Dermis blood vessel endothelial cell (primary cell): ENCODE results near the gene CLIP1. TPM values are rescaled to one million over a fixed set of nuclear protein-coding genes. Genes with fewer than 3 reads are reported as not detected.
"Not testable (repeated sequence)": the region's sequence is repeated elsewhere in the genome, so short reads cannot be mapped to it uniquely, and the experiment has no call there.

Experiments used
- DNase-seq: peaks from one replicate; pipeline ENCODE4 v3.0.0; 2010
- total RNA-seq: library from RNA; depleted of rRNA; stranded (reverse); fragments of >200 nt; gene quantifications from 2 replicates; pipeline ENCODE4 v1.2.3, GENCODE V29; 2014

CLIP1 gene
- total RNA-seq, 1 donor from 2014 or later, result 51.1 TPM

DNA sequence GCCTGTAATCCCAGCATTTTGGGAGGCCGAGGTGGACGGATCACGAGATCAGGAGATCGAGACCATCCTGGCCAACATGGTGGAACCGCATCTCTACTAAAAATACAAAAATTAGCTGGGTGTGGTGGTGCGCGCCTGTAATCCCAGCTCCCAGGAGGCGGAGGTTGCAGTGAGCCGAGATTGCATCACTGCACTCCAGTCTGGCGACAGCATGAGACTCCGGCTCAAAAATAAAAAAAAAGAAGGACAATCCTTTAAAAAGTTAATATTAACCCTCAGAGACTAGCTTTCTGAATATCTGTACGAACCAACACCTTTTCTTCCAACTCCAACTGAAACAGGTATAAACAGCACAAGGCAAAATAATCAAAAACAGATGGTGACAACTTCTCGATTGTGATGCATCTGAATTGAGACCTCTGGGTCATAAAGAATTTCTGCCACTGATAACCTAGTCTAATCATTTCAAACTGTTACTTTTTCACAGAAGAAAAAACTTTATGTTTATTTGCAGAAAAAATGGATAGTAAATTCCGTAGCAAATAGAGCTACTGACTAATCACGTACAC lies 27.8 kb downstream of the CLIP1 start:
- no peak for DNase-seq

- no peak for DNase-seq
These were observed 28.7 kb downstream of the CLIP1 start for GRCh38 chr12:122393817-122394216.

GRCh38 chr12:122392411-122392810 lies 30.1 kb downstream of the CLIP1 start:
- DNase-seq, result no peak

GRCh38 chr12:122389677-122390076 lies 32.8 kb downstream of the CLIP1 start:
- no peak for DNase-seq

DNA sequence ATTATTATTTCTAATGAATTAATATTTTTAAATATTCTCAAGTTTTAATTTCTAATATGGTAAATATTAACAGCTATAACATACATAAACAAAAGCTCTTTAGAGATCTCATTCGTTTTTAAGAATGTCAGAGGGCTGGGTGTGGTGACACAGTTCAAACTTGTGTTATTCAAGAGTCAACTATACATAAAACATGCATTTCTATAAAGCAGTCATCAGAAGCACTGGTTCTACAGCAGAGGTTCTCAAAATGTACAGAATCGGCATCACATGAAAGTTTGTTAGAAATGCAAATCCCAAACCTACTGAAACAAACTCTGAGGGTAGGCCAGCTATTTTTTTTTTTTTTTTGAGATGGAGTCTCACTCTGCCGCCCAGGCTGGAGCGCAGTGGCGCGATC lies 34.6 kb downstream of the CLIP1 start:
- no peak for DNase-seq

- no peak for DNase-seq
These were observed 37.1 kb downstream of the CLIP1 start for GRCh38 chr12:122385171-122386016.

- no peak for DNase-seq
These were observed 39.5 kb downstream of the CLIP1 start for GRCh38 chr12:122382919-122383350.

DNA sequence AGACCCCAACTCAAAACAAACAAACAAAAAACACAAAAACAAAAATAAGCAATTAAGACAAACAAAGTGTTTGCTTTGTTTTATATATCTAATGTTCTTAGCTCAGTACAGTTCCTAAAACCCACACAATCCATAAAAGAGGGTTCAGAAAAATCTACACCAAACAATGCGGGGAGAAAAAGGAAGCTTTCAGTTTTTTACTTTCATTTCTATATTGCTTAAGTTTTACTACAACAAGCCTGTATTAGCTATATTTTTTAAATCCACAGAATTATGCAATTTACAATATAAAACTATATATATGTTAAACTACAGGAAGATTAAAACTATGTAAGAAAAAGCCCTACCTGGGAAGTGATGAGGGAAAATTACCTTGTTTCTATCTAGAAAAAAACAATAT lies 41.4 kb downstream of the CLIP1 start:
- DNase-seq, result no peak

DNA sequence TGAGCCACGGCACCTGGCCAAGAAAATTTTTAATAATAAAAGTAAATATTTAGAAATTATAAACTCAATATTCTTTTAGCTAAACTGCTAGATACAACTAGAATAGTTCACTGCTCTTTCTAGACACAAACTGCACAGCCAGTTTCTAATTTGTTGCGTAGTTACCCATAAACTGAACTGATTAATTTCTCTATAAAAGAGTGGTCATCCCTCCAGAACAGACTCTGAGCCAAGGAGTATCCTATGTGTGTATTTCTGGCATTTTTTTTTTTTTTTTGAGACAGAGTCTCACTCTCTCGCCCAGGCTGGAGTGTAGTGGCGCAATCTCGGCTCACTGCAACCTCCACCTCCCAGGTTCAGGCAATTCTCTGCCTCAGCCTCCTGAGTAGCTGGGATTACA lies 45.7 kb downstream of the CLIP1 start:
- not testable (repeated sequence) for DNase-seq

DNA sequence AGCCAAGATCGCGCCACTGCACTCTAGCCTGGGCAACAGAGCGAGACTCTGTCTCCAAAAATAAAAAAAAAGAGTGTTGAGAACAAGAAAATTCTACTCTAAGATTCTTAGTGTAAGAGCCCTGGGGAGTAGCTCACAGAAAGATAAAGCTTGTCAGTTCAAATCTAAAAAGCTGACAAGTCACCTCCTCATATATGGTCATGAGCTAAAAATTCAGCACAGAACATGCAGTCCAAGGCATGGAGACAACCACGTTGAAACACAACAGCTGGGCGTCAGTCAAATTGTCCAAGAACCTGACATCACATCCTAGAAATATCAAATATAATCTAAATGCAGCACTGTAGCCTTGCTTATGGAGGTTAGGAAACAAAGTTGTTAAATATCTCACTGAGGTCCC lies 47.8 kb downstream of the CLIP1 start:
- no peak for DNase-seq

GRCh38 chr12:122371475-122372045 lies 50.9 kb downstream of the CLIP1 start:
- peak; percentile 52 for DNase-seq

DNA sequence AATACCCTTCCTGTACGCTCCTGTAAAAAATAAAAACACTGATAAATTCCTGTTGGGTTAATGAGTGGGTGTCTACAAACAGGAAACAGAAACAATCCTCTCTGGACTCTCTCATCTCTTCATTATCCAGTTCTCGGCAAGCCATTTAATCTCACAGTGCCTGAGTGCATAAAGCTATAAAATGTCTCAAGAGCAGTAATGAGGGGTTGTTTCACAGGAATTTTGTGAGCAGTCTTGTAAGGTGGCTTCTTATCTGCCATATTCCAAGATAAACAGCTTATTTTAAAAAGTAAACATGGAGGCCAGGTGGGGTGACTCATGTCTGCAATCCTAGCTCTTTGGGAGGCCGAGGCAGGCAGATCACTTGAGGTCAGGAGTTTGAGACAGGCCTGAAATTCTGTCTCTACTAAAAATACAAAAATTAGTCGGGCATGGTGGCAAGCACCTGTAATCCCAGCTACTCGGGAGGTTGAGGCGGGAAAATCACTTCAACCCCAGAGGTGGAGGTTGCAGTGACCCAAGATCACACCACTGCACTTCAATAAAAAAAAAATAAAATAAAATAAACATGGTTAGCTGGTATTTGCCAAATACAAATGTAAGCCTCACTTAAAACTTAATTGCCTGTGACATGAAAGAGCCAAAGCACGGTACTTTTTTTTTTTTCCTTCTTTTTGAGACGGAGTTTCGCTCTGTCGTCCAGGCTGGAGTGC lies 54.0 kb downstream of the CLIP1 start:
- DNase-seq, result peak; percentile 56

- DNase-seq, result not testable (repeated sequence)
These were observed 54.8 kb downstream of the CLIP1 start for GRCh38 chr12:122367632-122368031.

DNA sequence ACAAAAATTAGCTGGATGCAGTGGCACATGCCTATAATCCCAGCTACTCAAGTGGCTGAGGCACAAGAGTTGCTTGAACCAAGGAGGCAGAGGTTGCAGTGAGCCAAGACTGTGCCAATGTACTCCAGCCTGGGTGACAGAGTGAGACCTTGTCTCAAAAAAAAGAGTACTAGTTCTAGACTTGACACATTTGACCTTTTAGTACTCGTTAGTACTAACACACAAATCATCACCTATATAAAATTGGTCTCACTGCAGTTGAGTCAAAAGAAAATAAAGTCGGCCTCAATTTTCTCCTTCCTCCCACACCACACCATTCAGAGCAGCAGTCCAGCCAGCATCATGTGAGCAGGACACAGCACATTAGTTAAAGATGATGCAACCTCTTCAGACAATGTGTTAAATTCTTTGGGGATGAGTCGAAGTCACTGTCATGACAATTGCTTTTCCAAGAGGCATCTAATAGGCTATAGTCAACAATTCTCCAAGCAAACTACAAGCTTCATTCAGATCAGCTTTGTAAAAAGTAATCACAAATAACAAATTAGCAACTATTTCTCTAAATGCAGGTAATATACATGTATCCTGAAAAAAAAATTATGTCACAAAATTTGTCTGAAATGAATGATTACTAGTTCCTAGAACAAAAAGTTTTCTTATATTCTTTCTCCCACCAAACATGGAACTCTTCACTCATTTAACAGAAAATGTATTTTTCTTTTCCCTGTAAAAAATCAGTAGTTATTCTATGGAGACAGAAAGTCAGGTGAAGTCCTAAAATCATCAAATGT lies 55.6 kb downstream of the CLIP1 start:
- DNase-seq, result peak; percentile 83

- DNase-seq, result peak; percentile 74
These were observed 57.2 kb downstream of the CLIP1 start for GRCh38 chr12:122365226-122365625.

DNA sequence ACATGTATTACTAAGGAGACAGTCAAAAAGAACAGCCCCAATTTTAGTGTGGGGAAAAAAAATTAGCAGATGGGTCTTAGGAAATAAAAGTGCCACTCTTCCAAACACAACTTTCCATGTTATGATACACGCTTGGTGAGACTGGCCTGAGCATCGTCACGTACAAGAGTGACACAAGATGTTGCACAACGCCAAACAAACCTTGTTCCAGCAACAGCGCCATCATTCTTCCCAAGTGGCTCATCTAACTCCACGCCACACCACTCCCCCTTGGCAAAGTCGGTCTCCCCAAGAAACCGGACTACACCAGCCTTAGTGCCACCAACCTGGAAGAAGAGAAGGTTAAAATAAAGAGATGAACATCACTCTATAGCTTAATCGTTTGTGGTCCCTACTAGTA lies 58.7 kb downstream of the CLIP1 start:
- DNase-seq, result no peak

GRCh38 chr12:122362755-122363154 lies 59.7 kb downstream of the CLIP1 start:
- no peak for DNase-seq

GRCh38 chr12:122358403-122358802 lies 64.1 kb downstream of the CLIP1 start:
- DNase-seq, result not testable (repeated sequence)

- not testable (repeated sequence) for DNase-seq
These were observed 64.9 kb downstream of the CLIP1 start for GRCh38 chr12:122357536-122357935.

- not testable (repeated sequence) for DNase-seq
These were observed 65.5 kb downstream of the CLIP1 start for GRCh38 chr12:122356991-122357390.

GRCh38 chr12:122356192-122356635 lies 66.3 kb downstream of the CLIP1 start:
- DNase-seq, result peak; percentile 83

DNA sequence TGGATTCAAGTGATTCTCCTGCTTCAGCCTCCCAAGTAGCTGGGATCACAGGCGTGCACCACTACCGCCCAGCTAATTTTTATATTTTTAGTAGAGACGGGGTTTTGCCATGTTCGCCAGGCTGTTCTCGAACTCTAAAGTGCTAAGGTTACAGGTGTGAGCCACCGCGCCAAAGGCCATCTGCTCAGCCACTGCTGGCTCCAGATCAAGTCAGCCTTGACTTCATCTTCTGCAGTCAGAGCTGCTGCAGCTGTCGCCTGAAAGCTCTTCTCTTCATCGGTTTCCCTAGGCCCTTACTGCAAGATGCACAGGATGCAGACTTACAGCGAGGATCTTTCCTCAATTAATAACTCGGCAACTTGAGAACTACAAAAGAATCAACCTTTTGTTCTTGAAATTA lies 66.8 kb downstream of the CLIP1 start:
- DNase-seq, result no peak
